Ovary (tissue), 9 donors: ENCODE data around the gene PTTG1IP. TPM values are rescaled to one million over a fixed set of nuclear protein-coding genes. Genes with fewer than 3 reads are reported as not detected.

Experiments
- DNase-seq, 5 donors: peaks; one replicate each; pipeline ENCODE4 v3.0.0-alpha.2; 2019 to 2020
- H3K27ac ChIP-seq, 2 donors: fragments of 200-600 bp; one replicate each; pipeline versions ENCODE4 v1.5.1 to v1.8.0; 2019 to 2022
- H3K27me3 ChIP-seq: fragments of 200-600 bp; one replicate; pipeline ENCODE4 v1.8.0; 2022
- H3K36me3 ChIP-seq: fragments of 200-600 bp; sonication (generic); one replicate; pipeline ENCODE4 v1.5.1; 2019
- H3K4me1 ChIP-seq: one replicate; pipeline ENCODE4 v1.8.1; 2013; ENCODE audit warnings: mild to moderate bottlenecking, moderate library complexity; ENCODE audit not compliant: insufficient read depth
- H3K4me3 ChIP-seq: fragments of 200-600 bp; sonication (generic); one replicate; pipeline ENCODE4 v1.5.1; 2017
- H3K9me3 ChIP-seq, 2 donors: fragments of 200-600 bp in 1 of 2; sonication (generic) in 1 of 2; one replicate each; pipeline versions ENCODE4 v1.5.1 to v1.8.1; 2013 to 2019; ENCODE audit warnings: mild to moderate bottlenecking in 1 of 2, moderate library complexity in 1 of 2
- CTCF ChIP-seq, 3 donors: fragments of 450-650 bp in 2 of 3; fragments of 200-600 bp in 1 of 3; IDR thresholded peaks; one replicate each; pipeline versions ENCODE4 v1.5.1 to v1.8.0; 2016 to 2022; ENCODE audit warnings: antibody characterized with exemption in 3 of 3, mild to moderate bottlenecking in 1 of 3
- EP300 ChIP-seq: sonication (generic); formaldehyde crosslinking; IDR thresholded peaks from one replicate; pipeline ENCODE4 v1.6.1; 2017; ENCODE audit warnings: antibody characterized with exemption
- POLR2A ChIP-seq: fragments of 450-650 bp; IDR thresholded peaks from one replicate; pipeline ENCODE4 v1.6.1; 2017; ENCODE audit warnings: antibody characterized with exemption, mild to moderate bottlenecking, moderate library complexity
- WGBS, 3 donors: extraction: QIAGEN DNeasy Blood & Tissue Kit in 1 of 3; methylation state at CpG; one replicate each; pipeline versions ENCODE4 v1.1.5 to v1.1.7; 2013 to 2017; 5-methylcytosine and 5-hydroxymethylcytosine counted together
- intact Hi-C, 4 donors: fragments of 100-400 bp; cut with DNase I; formaldehyde crosslinking; loops; one replicate each; pipeline versions ENCODE4 v1.11.0 to v1.15.1; 2022 to 2023
- polyA plus RNA-seq, 2 donors: library from polyadenylated mRNA; stranded (reverse); fragments of 200-250 nt in 1 of 2; fragments of 350-450 nt in 1 of 2; fragmentation: Illumina TruSeq in 1 of 2; extraction: RNeasy Lipid Tissue Mini Kit (QIAGEN cat#74804) in 1 of 2; gene quantifications; one replicate each; pipeline ENCODE4 v1.2.3, GENCODE V29; 2013 to 2014
- total RNA-seq, 7 donors: library from RNA; depleted of rRNA in 2 of 7; stranded (reverse); fragments of >200 nt in 2 of 7; fragmentation: NEBNext Ultra II Directional in 3 of 7; extraction: Animal tissue kit (Norgen Biotek cat#: 25700) in 3 of 7; gene quantifications; one replicate each; pipeline versions ENCODE4 v1.1.0 to v1.2.4, GENCODE V29; 2016 to 2023
- donor health status: DM: no; HTN: no; CAD: no; lungs with moderate emphysema.
- donor health status: DM: no; HTN: no; CAD: no.
- donor health status: Bipolar disorder and iron deficiency.
- donor health status: DM: yes; HTN: yes; CAD: no.
- donor health status: DM: no; HTN: no; CAD: no.
- donor health status: DM: yes; HTN: yes; CAD: no.

Gene PTTG1IP
- total and polyA plus RNA-seq, 9 donors, result 133 to 420 (median 144) TPM

DNA sequence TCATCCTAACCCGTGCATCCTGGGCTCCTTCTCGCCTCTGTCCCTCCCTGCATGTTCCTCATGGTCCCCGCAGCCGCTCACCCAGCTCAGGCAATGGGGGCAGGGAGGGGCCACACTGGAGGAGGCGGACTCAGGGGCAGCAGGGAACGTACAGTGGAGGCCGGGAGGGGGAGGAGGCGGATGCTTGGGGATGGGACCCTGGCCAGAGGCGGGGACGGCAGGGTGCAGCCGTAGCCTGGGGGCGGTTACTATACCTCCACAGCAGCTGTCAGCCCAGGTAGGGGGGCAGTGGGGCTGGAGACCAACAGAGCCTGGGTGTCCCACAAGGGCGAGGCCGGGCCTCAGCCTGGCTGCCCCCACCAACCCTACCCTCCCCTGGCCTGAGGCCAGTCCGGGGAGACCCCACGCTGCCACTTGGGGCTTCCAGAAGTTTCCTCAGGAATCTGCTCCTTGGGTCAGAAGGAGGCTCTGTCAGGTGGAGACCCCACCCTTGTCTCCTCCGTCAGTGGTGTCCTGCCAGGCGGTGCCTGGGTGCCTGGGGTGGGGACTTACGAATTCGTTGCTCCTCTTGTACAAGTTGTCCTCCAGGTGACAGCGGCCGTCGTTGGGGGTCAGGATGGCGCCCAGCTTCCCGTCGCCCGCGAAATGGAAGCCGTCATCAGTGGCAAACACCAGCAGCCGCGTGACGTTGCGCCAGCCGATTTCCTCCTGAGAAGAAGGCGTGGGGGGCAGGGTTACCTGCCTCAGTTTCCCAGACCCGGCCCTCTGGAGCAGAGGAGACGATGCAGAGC lies 26.5 kb upstream of the PTTG1IP start:
- TF ChIP-seq EP300, result no peak
- TF ChIP-seq POLR2A, result no peak
- TF ChIP-seq CTCF (IDR thresholded peaks at IDR 0.05), result no peak
- Histone ChIP-seq H3K9me3 (no peaks in the 10 kb centered on the region), H3K4me1 (no peaks in the 10 kb centered on the region), H3K36me3 (no peaks in the 10 kb centered on the region), H3K27ac (no peak overlapping the region), H3K27me3 (no peaks in the 10 kb centered on the region), H3K4me3 (no peak overlapping the region)
- intact Hi-C loops, result no loop called here
- DNase-seq, result no peak
- WGBS, 3 donors, result 69 to 78% (median 72%) methylated on average over 35 to 37 of the region's 37 CpGs

DNA sequence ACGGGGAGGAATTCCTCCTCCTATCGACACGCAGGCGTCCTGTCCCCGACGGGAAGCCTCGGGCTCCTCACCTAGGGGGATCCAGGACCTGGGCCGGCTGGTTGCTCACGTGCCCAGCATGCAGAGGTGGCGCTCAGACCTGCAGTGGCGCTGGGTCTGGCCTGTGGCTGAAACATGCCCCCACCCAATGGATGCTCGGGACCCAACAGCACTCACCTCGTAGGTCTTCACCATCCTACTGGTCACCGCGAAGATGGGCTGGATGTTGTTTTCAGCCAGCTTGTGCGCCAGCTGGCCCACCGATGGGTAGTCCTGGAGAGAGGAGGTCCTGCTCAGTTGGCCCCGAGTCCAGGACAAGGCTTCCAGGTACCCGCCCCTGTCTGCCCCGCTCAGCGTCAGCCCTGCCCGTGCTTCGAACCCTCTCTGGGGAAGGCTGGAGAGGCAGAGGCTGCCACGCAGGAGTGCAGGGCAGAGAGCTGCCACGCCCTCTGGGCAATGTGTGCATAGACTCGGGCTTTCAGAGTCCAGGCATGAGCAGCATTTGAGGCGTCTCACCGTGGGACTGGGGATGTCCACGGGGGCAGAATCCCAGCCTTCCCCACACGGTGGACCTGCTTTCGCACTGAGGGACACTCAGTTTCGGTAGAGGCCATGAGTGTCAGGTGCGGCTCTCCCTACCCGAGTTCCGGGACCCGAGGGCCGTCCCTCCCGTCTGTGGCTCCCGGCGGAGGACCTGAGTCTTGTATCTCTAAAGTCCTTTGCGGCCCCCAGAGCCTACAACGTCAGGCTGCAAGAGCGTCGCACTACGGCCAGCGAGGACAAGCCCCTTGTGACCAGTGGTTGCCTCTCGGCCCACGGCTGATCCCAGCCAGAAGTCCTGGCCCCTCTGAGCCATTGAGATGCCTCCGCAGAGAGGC lies 25.6 kb upstream of the PTTG1IP start:
- intact Hi-C loops, result no loop called here
- Histone ChIP-seq H3K27me3 (no peaks in the 10 kb centered on the region), H3K4me3 (no peak overlapping the region), H3K27ac (no peak overlapping the region), H3K9me3 (no peaks in the 10 kb centered on the region), H3K4me1 (no peaks in the 10 kb centered on the region), H3K36me3 (no peaks in the 10 kb centered on the region)
- no peak for DNase-seq
- TF ChIP-seq POLR2A, result no peak
- TF ChIP-seq EP300, result no peak
- no peak for TF ChIP-seq CTCF (IDR thresholded peaks at IDR 0.05)
- 69 to 84% (median 76%) methylated on average over 49 of the region's 49 CpGs for WGBS, 3 donors

- Histone ChIP-seq H3K9me3 (no peaks in the 10 kb centered on the region), H3K4me3 (no peak overlapping the region), H3K4me1 (no peaks in the 10 kb centered on the region), H3K27ac (no peak overlapping the region), H3K27me3 (no peaks in the 10 kb centered on the region), H3K36me3 (no peaks in the 10 kb centered on the region)
- intact Hi-C loops, result no loop called here
- TF ChIP-seq POLR2A (no peak), EP300 (no peak), CTCF (IDR thresholded peaks at IDR 0.05) (no peak)
- WGBS, 3 donors, result 59 to 71% (median 61%) methylated on average over 13 of the region's 13 CpGs
- no peak for DNase-seq
Observed at GRCh38 chr21:44898011-44898488, 24.6 kb upstream of the PTTG1IP start.

DNA sequence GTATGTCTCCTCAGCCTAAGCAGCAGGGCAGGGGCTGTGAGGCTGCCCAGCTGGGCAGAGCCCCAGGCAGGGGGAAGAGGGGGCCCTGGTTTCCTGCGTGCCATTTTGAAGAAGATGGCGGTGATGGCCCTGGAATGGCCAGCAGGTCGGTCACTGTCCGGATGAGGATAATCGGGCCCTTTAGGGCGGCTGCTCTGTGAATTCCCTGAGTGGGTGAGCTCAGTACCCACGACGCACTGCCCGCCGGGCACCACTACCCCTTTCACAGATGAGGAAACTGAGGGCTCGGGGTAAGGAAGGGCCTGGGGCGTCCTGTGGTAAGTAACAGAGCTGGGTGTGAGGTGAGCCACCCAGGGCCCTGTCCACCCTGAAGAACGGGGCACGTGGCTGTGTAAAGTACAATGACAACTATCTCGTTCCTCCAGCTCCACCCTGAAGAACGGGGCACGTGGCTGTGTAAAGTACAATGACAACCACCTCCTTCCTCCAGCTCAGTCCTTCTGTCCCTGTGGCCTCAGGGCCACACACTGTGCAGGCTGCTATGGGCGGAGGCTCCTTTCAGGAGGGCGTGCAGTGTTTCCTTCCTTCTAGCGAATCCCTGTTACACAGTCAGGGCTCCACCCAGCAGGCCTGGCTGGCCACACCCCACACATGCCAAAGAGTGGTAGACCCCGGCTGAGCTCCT lies 24.0 kb upstream of the PTTG1IP start:
- H3K9me3 ChIP-seq, result no peaks in the 10 kb centered on the region
- no peak overlapping the region for H3K27ac ChIP-seq
- TF ChIP-seq POLR2A (no peak), CTCF (IDR thresholded peaks at IDR 0.05) (no peak), EP300 (no peak)
- no peaks in the 10 kb centered on the region for H3K36me3 ChIP-seq
- H3K27me3 ChIP-seq, result no peaks in the 10 kb centered on the region
- WGBS, 3 donors, result 79 to 83% (median 82%) methylated on average over 21 of the region's 21 CpGs
- intact Hi-C loops, result no loop called here
- H3K4me1 ChIP-seq, result no peaks in the 10 kb centered on the region
- H3K4me3 ChIP-seq, result no peak overlapping the region
- no peak for DNase-seq
